Stimulated activated naive B cell treated with anti-CD40 and anti-IgM and Interleukin-4, amounts not matched to agents 10 μg/mL and 1 μg/mL and 100 μg/mL, for 72 hours (primary cell): ENCODE results near the gene MYH9.
"Not testable (repeated sequence)": the region's sequence is repeated elsewhere in the genome, so short reads cannot be mapped to it uniquely, and the experiment has no call there.

Experiments
- ATAC-seq, 2 donors: fragments of 150-1000 bp; cut with Tn5 transposase; replicated peaks; 2 replicates each; pipeline ENCODE4 v1.10.0; 2021; ENCODE audit warnings: moderate library complexity in 1 of 2
- DNase-seq: peaks from one replicate; pipeline ENCODE4 v3.0.0; 2021
- H3K27ac Mint-ChIP-seq: one replicate; pipeline ENCODE4 v1.8.0; 2022; ENCODE audit warnings: mild to moderate bottlenecking, mixed read lengths
- H3K27me3 Mint-ChIP-seq, 2 donors: one replicate each; pipeline ENCODE4 v1.8.0; 2022; ENCODE audit warnings: mixed read lengths in 2 of 2
- H3K36me3 Mint-ChIP-seq, 2 donors: one replicate each; pipeline ENCODE4 v1.8.0; 2022; ENCODE audit warnings: mixed read lengths in 2 of 2, mild to moderate bottlenecking in 1 of 2
- H3K4me1 Mint-ChIP-seq, 2 donors: one replicate each; pipeline ENCODE4 v1.8.0; 2022; ENCODE audit warnings: mixed read lengths in 2 of 2, mild to moderate bottlenecking in 1 of 2
- H3K4me3 Mint-ChIP-seq, 2 donors: one replicate each; pipeline ENCODE4 v1.8.0; 2022; ENCODE audit warnings: mild to moderate bottlenecking in 2 of 2, mixed read lengths in 2 of 2, moderate library complexity in 1 of 2
- H3K9me3 Mint-ChIP-seq, 2 donors: one replicate each; pipeline ENCODE4 v1.8.0; 2022; ENCODE audit warnings: mixed read lengths in 2 of 2, mild to moderate bottlenecking in 1 of 2

MYH9 gene

GRCh38 chr22:36287881-36288515, 99.8 kb downstream of the MYH9 start:
- no peaks in the 10 kb centered on the region for H3K27me3 Mint-ChIP-seq
- peaks cover 11 to 20% of the 10 kb centered on the region in 2 donors for H3K4me1 Mint-ChIP-seq
- H3K9me3 Mint-ChIP-seq = no peaks in the 10 kb centered on the region
- peak overlapping the region; percentile 84 for H3K27ac Mint-ChIP-seq
- ATAC-seq (no peak), DNase-seq (no peak)
- peaks cover 53 to 72% of the 10 kb centered on the region in 2 donors for H3K36me3 Mint-ChIP-seq
- H3K4me3 Mint-ChIP-seq = peak overlapping the region in 1 of 2 donors; percentile 8

DNA sequence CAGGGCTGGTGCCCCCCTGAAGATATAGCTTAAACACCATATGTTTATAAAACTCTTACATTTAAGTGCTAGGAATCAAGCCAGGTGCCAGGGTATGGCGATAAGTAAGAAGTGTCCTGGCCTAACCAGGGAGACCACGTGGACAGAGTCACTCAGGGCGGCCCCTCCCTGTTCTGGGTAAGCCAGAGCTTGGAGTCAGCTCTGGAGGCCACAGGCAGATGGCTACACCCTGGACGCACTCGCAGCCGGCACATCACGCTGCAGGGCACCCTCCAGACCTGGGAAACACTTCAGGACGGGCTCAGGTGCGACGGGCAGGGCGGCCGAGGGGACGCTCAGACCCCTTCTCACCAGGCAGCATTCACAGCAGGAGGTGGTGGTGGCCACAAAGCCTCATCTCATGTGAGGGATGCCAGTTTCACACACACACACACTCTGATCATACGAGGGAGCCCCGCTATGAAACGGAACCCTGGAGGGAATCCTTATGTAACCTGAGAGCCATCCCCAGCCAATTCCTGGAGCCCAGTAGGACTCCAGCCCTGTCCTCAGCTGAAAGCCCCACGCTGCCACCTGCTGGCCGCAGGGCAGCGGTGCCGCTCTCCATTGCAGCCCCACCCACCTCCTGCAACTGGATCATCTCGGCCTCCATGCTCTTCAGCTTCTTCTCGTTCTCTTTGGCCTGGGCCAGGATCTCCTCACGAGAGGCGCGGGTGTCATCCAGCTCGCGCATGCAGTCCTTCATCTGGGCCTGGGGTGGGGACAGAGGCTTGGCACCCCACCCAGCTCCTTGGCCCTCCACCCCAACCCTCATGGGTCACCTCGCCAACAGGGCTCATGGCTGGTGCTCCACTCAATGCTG, 101.4 kb downstream of the MYH9 start:
- ATAC-seq (peak; percentile 87), DNase-seq (peak; percentile 33)
- Mint-ChIP-seq H3K4me1 (peaks cover 9 to 12% of the 10 kb centered on the region in 2 donors), H3K27me3 (no peaks in the 10 kb centered on the region), H3K36me3 (peaks cover 52 to 73% of the 10 kb centered on the region in 2 donors), H3K4me3 (peak overlapping the region; percentile 31 to 53), H3K9me3 (no peaks in the 10 kb centered on the region), H3K27ac (peak overlapping the region; percentile 90)

DNA sequence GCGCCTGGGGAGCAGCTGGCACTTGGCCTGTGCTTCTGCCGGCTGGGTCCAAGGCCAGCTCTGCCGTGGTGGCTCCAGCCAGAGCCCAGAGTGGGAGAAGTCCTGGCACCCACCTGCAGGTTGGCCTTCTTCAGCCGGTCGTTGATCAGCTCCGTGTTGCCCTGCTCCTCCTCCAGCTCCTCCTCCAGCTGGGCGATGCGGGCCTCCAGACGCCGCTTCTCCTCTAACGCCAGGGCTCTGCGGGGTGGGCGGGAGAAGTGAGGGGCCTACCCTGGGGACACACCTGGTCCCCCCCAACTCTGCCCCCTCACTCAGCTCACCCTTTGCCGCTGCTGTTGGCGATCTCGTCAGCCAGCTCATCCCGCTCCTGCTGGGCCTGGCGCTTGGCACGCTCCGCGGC, 102.2 kb downstream of the MYH9 start:
- ATAC-seq = no peak
- Mint-ChIP-seq H3K4me1 (peaks cover 9 to 12% of the 10 kb centered on the region in 2 donors), H3K4me3 (no peak overlapping the region), H3K9me3 (no peaks in the 10 kb centered on the region), H3K27me3 (no peaks in the 10 kb centered on the region), H3K27ac (peak overlapping the region; percentile 71), H3K36me3 (peaks cover 56 to 79% of the 10 kb centered on the region in 2 donors)
- DNase-seq = no peak

DNA sequence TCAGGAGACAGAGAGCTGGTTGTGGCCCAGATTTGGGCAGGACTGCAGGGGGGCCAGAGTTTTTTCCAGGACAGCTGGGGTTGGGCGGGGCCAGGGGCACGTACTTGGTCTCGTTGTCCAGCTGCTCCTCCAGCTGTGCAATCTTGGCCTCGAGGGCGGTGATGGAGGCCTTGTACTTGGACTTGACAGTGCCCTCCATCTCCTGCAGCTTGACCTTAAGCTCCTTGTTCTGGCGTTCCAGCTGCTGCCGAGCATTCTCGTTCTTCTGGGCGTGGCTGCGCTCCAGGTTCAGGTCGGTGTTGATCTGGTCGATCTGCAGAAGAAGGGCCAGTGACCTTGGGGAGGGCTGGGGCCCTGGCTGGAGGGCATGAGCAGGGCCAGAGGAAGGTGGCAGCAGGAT, 102.8 kb downstream of the MYH9 start:
- peak overlapping the region; percentile 77 for H3K27ac Mint-ChIP-seq
- DNase-seq = no peak

GRCh38 chr22:36284171-36284571, 103.6 kb downstream of the MYH9 start:
- Mint-ChIP-seq H3K27me3 (no peaks in the 10 kb centered on the region), H3K4me3 (peak overlapping the region in 1 of 2 donors; percentile 43), H3K9me3 (no peaks in the 10 kb centered on the region), H3K36me3 (peaks cover 53 to 82% of the 10 kb centered on the region in 2 donors), H3K4me1 (peaks cover 3 to 13% of the 10 kb centered on the region in 2 donors), H3K27ac (peak overlapping the region; percentile 84)
- ATAC-seq (no peak), DNase-seq (no peak)

More for the DNA sequence above, 102.8 kb downstream of the MYH9 start:
- H3K4me3 Mint-ChIP-seq = no peak overlapping the region
- H3K4me1 Mint-ChIP-seq = peaks cover 11% of the 10 kb centered on the region in 2 donors
- no peaks in the 10 kb centered on the region for H3K9me3 Mint-ChIP-seq
- ATAC-seq = no peak
- H3K36me3 Mint-ChIP-seq = peaks cover 58 to 84% of the 10 kb centered on the region in 2 donors
- no peaks in the 10 kb centered on the region for H3K27me3 Mint-ChIP-seq

- Mint-ChIP-seq H3K27ac (no peak overlapping the region), H3K9me3 (no peaks in the 10 kb centered on the region), H3K36me3 (peaks cover 44 to 75% of the 10 kb centered on the region in 2 donors), H3K27me3 (no peaks in the 10 kb centered on the region), H3K4me3 (no peak overlapping the region), H3K4me1 (peaks cover 13 to 17% of the 10 kb centered on the region in 2 donors)
- no peak for DNase-seq
- ATAC-seq = no peak
Observed at GRCh38 chr22:36282328-36282831, 105.4 kb downstream of the MYH9 start.

DNA sequence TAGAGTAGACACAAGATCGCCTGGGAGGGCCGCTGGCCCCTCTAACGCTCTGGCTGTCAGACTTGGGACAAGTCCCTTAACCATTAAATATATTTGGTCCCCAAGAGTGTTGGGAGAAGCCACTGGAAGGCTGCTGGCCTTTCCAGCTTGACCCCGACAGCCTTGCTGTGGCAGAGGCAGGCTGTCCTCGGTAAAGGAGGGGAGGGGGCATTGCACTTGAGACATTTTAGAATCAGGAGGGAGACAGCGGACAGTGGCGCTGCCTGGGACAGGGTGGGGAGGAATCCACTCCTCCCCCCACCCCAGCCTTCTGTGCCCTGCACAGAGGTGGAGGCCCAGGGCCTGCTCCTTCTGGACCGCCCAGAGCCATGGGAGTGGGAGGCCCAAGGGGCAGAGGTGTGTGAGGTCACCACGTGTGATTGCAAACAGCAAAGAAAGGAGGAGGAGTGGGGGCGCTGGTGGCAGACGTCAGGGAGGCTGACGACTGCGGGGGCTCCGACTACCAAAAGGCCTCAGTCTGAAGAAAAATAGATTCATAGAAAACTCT, 105.9 kb downstream of the MYH9 start:
- ATAC-seq = no peak
- H3K27me3 Mint-ChIP-seq = no peaks in the 10 kb centered on the region
- H3K9me3 Mint-ChIP-seq = no peaks in the 10 kb centered on the region
- no peak for DNase-seq
- peaks cover 15 to 18% of the 10 kb centered on the region in 2 donors for H3K4me1 Mint-ChIP-seq
- H3K27ac Mint-ChIP-seq = no peak overlapping the region
- no peak overlapping the region for H3K4me3 Mint-ChIP-seq
- peaks cover 39 to 72% of the 10 kb centered on the region in 2 donors for H3K36me3 Mint-ChIP-seq

DNA sequence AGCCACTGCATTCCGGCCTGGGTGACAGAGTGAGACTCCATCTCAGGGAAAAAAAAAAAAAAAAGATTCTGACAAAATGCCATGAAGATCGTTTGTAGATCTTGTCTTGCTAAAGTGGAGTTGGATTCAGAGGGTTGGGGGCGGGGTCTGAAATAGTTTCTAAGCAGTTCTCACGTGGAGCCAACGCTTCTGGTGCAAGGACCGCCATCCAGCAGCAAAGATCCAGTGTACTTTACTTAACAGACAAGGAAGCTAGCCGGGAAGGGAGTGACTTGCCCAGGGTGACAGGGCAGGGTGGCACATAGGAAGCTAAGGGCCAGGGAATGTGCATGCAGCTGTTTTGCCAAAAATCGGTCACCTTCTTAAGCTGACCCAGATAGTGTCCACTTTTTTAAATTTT, 107.4 kb downstream of the MYH9 start:
- H3K27me3 Mint-ChIP-seq = no peaks in the 10 kb centered on the region
- H3K4me1 Mint-ChIP-seq = peaks cover 15% of the 10 kb centered on the region in 2 donors
- no peak for ATAC-seq
- H3K27ac Mint-ChIP-seq = peak overlapping the region; percentile 67
- no peak overlapping the region for H3K4me3 Mint-ChIP-seq
- no peaks in the 10 kb centered on the region for H3K9me3 Mint-ChIP-seq
- peaks cover 30 to 59% of the 10 kb centered on the region in 2 donors for H3K36me3 Mint-ChIP-seq
- no peak for DNase-seq

- Mint-ChIP-seq H3K36me3 (peaks cover 27 to 50% of the 10 kb centered on the region in 2 donors), H3K4me1 (peaks cover 13 to 15% of the 10 kb centered on the region in 2 donors), H3K9me3 (no peaks in the 10 kb centered on the region), H3K27ac (peak overlapping the region; percentile 44), H3K4me3 (no peak overlapping the region), H3K27me3 (no peaks in the 10 kb centered on the region)
- DNase-seq (no peak), ATAC-seq (no peak)
Observed at GRCh38 chr22:36279219-36279666, 108.5 kb downstream of the MYH9 start.

DNA sequence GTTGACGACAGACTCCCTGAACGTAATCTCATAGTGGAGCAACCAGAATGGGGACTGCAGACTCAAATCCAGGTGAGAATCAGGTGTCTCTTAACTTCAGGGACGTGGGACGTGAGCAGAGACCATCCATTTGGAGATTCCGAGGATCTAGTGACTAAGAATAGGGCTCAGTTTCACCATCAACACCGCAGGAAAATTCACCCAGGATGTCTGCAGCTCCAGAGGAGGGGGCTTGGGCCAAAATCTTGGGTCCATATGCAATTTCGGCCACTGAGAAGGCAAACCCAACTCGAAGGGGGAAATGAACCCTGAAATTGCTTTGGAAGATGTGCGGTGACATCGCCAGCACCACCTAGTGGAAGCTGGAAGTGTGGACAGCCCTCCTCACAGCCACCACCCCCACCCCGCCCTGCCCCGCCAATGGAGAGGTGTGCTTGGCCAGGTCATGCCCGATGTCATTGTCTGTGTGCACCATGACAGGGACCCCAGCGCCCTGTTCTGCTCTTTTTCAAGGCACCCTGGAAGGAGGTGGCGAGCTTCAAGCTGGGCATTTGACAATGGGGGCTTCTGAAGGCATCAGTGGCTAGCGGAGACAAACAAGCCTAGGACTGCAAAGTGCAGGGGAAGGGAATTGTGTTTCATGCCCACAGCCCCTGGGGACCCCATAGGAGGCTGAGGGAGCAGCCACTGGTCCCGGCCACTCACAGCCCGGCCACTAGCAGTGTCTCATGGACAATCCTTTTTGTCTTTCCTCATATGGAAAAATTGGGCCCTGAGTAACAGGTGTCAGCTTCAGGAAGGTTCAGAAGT, 110.1 kb downstream of the MYH9 start:
- Mint-ChIP-seq H3K36me3 (peaks cover 22 to 39% of the 10 kb centered on the region in 2 donors), H3K9me3 (no peaks in the 10 kb centered on the region), H3K27ac (peak overlapping the region; percentile 88), H3K27me3 (no peaks in the 10 kb centered on the region), H3K4me3 (peak overlapping the region in 1 of 2 donors; percentile 39), H3K4me1 (peaks cover 13 to 15% of the 10 kb centered on the region in 2 donors)
- DNase-seq (peak; percentile 52), ATAC-seq (peak; percentile 86)

DNA sequence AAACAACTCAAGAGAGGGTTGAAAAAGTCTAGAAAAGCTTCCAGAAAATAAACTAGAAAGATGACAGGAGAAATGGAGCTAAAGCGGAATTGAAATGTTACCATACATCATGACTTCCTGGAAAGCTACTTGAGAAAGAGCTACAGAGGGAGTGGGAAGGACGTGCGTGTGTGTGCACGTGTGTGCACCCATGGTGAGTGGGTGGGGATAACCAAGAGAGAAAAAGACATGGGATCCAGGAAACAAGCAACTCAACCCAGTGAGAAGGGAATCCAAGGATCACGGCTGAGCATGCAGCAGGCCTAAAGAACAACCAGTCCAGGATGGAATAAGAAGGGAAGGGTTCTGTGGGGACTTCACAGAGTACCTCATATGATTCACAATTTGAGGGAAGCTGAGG, 113.2 kb downstream of the MYH9 start:
- Mint-ChIP-seq H3K36me3 (peaks cover 3 to 11% of the 10 kb centered on the region in 2 donors), H3K27ac (no peak overlapping the region), H3K9me3 (no peaks in the 10 kb centered on the region), H3K4me1 (peaks cover 11 to 15% of the 10 kb centered on the region in 2 donors), H3K27me3 (no peaks in the 10 kb centered on the region), H3K4me3 (no peak overlapping the region)
- ATAC-seq (no peak), DNase-seq (no peak)

- H3K9me3 Mint-ChIP-seq, H3K27ac Mint-ChIP-seq, H3K4me3 Mint-ChIP-seq, DNase-seq, H3K4me1 Mint-ChIP-seq, ATAC-seq, H3K27me3 Mint-ChIP-seq: not testable (repeated sequence)
- H3K36me3 Mint-ChIP-seq = peaks cover 12 to 16% of the 10 kb centered on the region in 2 donors
Observed at GRCh38 chr22:36271951-36272350, 115.8 kb downstream of the MYH9 start.

DNA sequence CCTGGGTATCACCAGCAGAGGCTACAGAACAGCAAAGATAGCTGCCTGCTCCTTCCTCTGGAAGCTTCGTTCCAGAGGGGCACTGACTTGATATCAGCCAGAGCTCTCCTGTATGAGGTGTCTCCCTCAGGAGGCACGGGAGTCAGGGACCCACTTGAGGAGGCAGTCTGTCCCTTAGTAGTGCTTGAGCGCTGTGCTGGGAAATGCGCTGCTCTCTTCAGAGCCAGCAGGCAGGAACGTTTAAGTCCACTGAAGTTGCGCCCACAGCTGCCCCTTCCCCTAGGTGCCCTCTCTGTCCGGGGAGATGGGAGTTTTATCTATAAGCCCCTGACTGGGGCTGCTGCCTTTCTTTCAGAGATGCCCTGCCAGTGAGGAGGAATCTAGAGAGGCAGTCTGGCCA, 116.5 kb downstream of the MYH9 start:
- not testable (repeated sequence) for H3K4me1 Mint-ChIP-seq, H3K4me3 Mint-ChIP-seq, DNase-seq, H3K27ac Mint-ChIP-seq, H3K9me3 Mint-ChIP-seq, H3K27me3 Mint-ChIP-seq, ATAC-seq
- H3K36me3 Mint-ChIP-seq = peaks cover 17 to 22% of the 10 kb centered on the region in 2 donors
